ENCODE results near the gene FYB1. TPM values are rescaled to one million over a fixed set of nuclear protein-coding genes. Genes with fewer than 3 reads are reported as not detected.

Gene FYB1
- total RNA-seq, 2 donors from 2014 or later: 161 to 168 TPM

Other genes starting within 250 kb of the FYB1 start
- gene RICTOR, start 145.2 kb downstream of the FYB1 start, total RNA-seq: 10 to 100 TPM; 32.8 to 50.2 TPM
- not detected for gene C9, start 144.9 kb upstream of the FYB1 start, total RNA-seq
- gene DAB2, start 205.4 kb upstream of the FYB1 start, total RNA-seq: under 1 TPM in 1 of 2 donors, not detected in 1; 0.50 TPM

All from activated naive CD4-positive, alpha-beta T cell treated with anti-CD3 and anti-CD28 coated beads, Interleukin-2, amount 50 U/mL, for 72 hours (primary cell).